IMR-90 (cell line): ENCODE measurements around the gene STRA8. TPM values are rescaled to one million over a fixed set of nuclear protein-coding genes. Genes with fewer than 3 reads are reported as not detected.

Experiments used
- ATAC-seq: fragments of 200-7000 bp; cut with Tn5 transposase; 2 replicates; pipeline ENCODE4 v1.9.1; 2020; ENCODE audit warnings: low read depth, mild to moderate bottlenecking, moderate library complexity
- BruUV-seq: library from RNA; stranded (reverse); fragments of 400-500 nt; replicated peaks from 2 replicates; lab custom pipeline; 2021; lab: Mats Ljungman, UMichigan
- CTCF ChIA-PET: fragments of 300-600 bp; formaldehyde crosslinking; extraction: SDS; loops from one replicate; lab custom pipeline; 2021; ENCODE audit warnings: antibody characterized with exemption; lab: Yijun Ruan, JAX
- POLR2A ChIA-PET: fragments of 300-600 bp; sonication (Branson Sonifier 250); formaldehyde crosslinking; loops from one replicate; lab custom pipeline; 2022; ENCODE audit warnings: antibody characterized with exemption; ENCODE audit not compliant: unreplicated experiment; lab: Charles Lee
- DNase-seq: peaks from one replicate; pipeline ENCODE4 v3.0.0; 2013
- H2AFZ ChIP-seq: replicated peaks from 2 replicates; pipeline ENCODE3; 2013; ENCODE audit warnings: low read length, mild to moderate bottlenecking; ENCODE audit not compliant: poor library complexity
- H2AK5ac ChIP-seq: 2 replicates; pipeline ENCODE4 v1.6.1; 2013; ENCODE audit warnings: low read depth, low read length, inconsistent platforms
- H2AK9ac ChIP-seq: replicated peaks from 2 replicates; pipeline ENCODE3; 2013; ENCODE audit warnings: mild to moderate bottlenecking, low read depth, low read length, moderate library complexity; ENCODE audit not compliant: poor library complexity
- H2BK120ac ChIP-seq: 2 replicates; pipeline ENCODE4 v1.6.1; 2013; ENCODE audit warnings: low read depth, low read length, inconsistent platforms
- H2BK15ac ChIP-seq: 3 replicates; pipeline ENCODE4 v1.6.1; 2013; ENCODE audit warnings: low read depth, low read length, inconsistent platforms
- H2BK20ac ChIP-seq: 2 replicates; pipeline ENCODE4 v1.6.1; 2013; ENCODE audit warnings: low read depth, mild to moderate bottlenecking, inconsistent platforms, low read length, moderate library complexity
- H2BK5ac ChIP-seq: 2 replicates; pipeline ENCODE4 v1.6.1; 2013; ENCODE audit warnings: mild to moderate bottlenecking, low read depth, low read length, inconsistent platforms; ENCODE audit not compliant: poor library complexity, severe bottlenecking
- H3K14ac ChIP-seq: replicated peaks from 2 replicates; pipeline ENCODE4 v1.6.1; 2013; ENCODE audit warnings: low read depth, low read length, inconsistent platforms
- H3K18ac ChIP-seq: 2 replicates; pipeline ENCODE4 v1.6.1; 2013; ENCODE audit warnings: low read depth, low read length, control low read depth
- H3K23ac ChIP-seq: 2 replicates; pipeline ENCODE4 v1.6.1; 2013; ENCODE audit warnings: low read depth, low read length, inconsistent platforms
- H3K27ac ChIP-seq: 2 replicates; pipeline ENCODE4 v1.5.1; 2013; ENCODE audit warnings: mild to moderate bottlenecking, control low read depth, low read length; ENCODE audit not compliant: insufficient read depth
- H3K27me3 ChIP-seq: 2 replicates; pipeline ENCODE4 v1.6.1; 2013; ENCODE audit warnings: low read length; ENCODE audit not compliant: control insufficient read depth, insufficient read depth
- H3K36me3 ChIP-seq: 2 replicates; pipeline ENCODE4 v1.6.1; 2013; ENCODE audit warnings: low read length, mixed read lengths; ENCODE audit not compliant: control insufficient read depth, insufficient read depth
- H3K4ac ChIP-seq: 2 replicates; pipeline ENCODE4 v1.6.1; 2013; ENCODE audit warnings: low read depth, low read length, inconsistent platforms
- H3K4me1 ChIP-seq: 2 replicates; pipeline ENCODE4 v1.6.1; 2013; ENCODE audit warnings: low read length, mixed read lengths; ENCODE audit not compliant: control insufficient read depth, insufficient read depth
- H3K4me2 ChIP-seq: 2 replicates; pipeline ENCODE4 v1.6.1; 2013; ENCODE audit warnings: low read depth, mild to moderate bottlenecking, control low read depth, low read length, moderate library complexity
- H3K4me3 ChIP-seq: 2 replicates; pipeline ENCODE4 v1.5.1; 2013; ENCODE audit warnings: low read depth, mild to moderate bottlenecking, control low read depth, low read length, moderate library complexity; ENCODE audit not compliant: insufficient read depth
- H3K56ac ChIP-seq: 2 replicates; pipeline ENCODE4 v1.6.1; 2013; ENCODE audit warnings: low read length, inconsistent platforms; ENCODE audit not compliant: insufficient read depth; ENCODE audit errors: extremely low read depth
- H3K79me1 ChIP-seq, 2 experiments: 2 replicates each; pipeline ENCODE4 v1.6.1; 2013; ENCODE audit warnings: low read length in 2 of 2, inconsistent platforms in 1 of 2, low read depth in 1 of 2
- H3K9ac ChIP-seq: 2 replicates; pipeline ENCODE4 v1.6.1; 2013; ENCODE audit warnings: low read depth, low read length, control low read depth
- H3K9me1 ChIP-seq: 2 replicates; pipeline ENCODE4 v1.6.1; 2013; ENCODE audit warnings: low read length, inconsistent platforms; ENCODE audit not compliant: insufficient read depth
- H3K9me3 ChIP-seq: 2 replicates; pipeline ENCODE4 v1.6.1; 2013; ENCODE audit warnings: low read length; ENCODE audit not compliant: control insufficient read depth, insufficient read depth
- H4K20me1 ChIP-seq: 2 replicates; pipeline ENCODE4 v1.6.1; 2013; ENCODE audit warnings: low read length, inconsistent platforms; ENCODE audit not compliant: insufficient read depth
- H4K5ac ChIP-seq: 2 replicates; pipeline ENCODE4 v1.6.1; 2013; ENCODE audit warnings: mild to moderate bottlenecking, low read depth, low read length, control low read depth
- H4K8ac ChIP-seq, 2 experiments: 2 replicates each; pipeline ENCODE4 v1.6.1; 2013; ENCODE audit warnings: low read depth in 2 of 2, low read length in 2 of 2, control low read depth in 1 of 2, inconsistent platforms in 1 of 2
- H4K91ac ChIP-seq: 2 replicates; pipeline ENCODE4 v1.6.1; 2013; ENCODE audit warnings: low read depth, low read length, inconsistent platforms; ENCODE audit not compliant: insufficient read depth
- BHLHE40 ChIP-seq: fragments of 150-350 bp; IDR thresholded peaks from 2 replicates; pipeline ENCODE4 v1.6.1; 2016; ENCODE audit warnings: mild to moderate bottlenecking, low read depth, low read length
- CHD1 ChIP-seq: IDR thresholded peaks from 2 replicates; pipeline ENCODE4 v1.6.1; 2012; ENCODE audit warnings: low read depth, low read length, improper control_type of control experiment
- CTCF ChIP-seq: conservative IDR thresholded peaks from 2 replicates; pipeline ENCODE4 v1.5.1; 2012; ENCODE audit warnings: mild to moderate bottlenecking, low read depth, low read length, improper control_type of control experiment
- ELK1 ChIP-seq: fragments of 150-350 bp; IDR thresholded peaks from 2 replicates; pipeline ENCODE4 v1.6.1; 2016; ENCODE audit warnings: low read depth, mild to moderate bottlenecking, low read length, moderate library complexity, borderline replicate concordance
- FOS ChIP-seq: fragments of 150-350 bp; IDR thresholded peaks from 2 replicates; pipeline ENCODE4 v1.6.1; 2016; ENCODE audit warnings: low read depth, low read length
- MAZ ChIP-seq: IDR thresholded peaks from 2 replicates; pipeline ENCODE4 v1.6.1; 2012; ENCODE audit warnings: low read depth, mild to moderate bottlenecking, low read length, improper control_type of control experiment, moderate library complexity, borderline replicate concordance
- MXI1 ChIP-seq: IDR thresholded peaks from 2 replicates; pipeline ENCODE4 v1.6.1; 2012; ENCODE audit warnings: low read depth, mild to moderate bottlenecking, low read length, moderate library complexity, borderline replicate concordance
- NFE2L2 ChIP-seq: fragments of 150-350 bp; IDR thresholded peaks from 2 replicates; pipeline ENCODE4 v1.6.1; 2016; ENCODE audit warnings: low read depth, mild to moderate bottlenecking, low read length
- POLR2A ChIP-seq: IDR thresholded peaks from 2 replicates; pipeline ENCODE4 v1.6.1; 2012; ENCODE audit warnings: mild to moderate bottlenecking, low read depth, low read length
- RAD21 ChIP-seq: IDR thresholded peaks from 2 replicates; pipeline ENCODE4 v1.6.1; 2012; ENCODE audit warnings: low read length, improper control_type of control experiment
- RCOR1 ChIP-seq: IDR thresholded peaks from 2 replicates; pipeline ENCODE4 v1.6.1; 2012; ENCODE audit warnings: mild to moderate bottlenecking, low read length, improper control_type of control experiment; ENCODE audit not compliant: insufficient replicate concordance
- RFX5 ChIP-seq: IDR thresholded peaks from 2 replicates; pipeline ENCODE4 v1.8.0; 2012; ENCODE audit warnings: low read depth, mild to moderate bottlenecking, low read length, moderate library complexity
- SMC3 ChIP-seq: fragments of 150-350 bp; IDR thresholded peaks from 2 replicates; pipeline ENCODE4 v1.6.1; 2016; ENCODE audit warnings: low read depth, mild to moderate bottlenecking, antibody characterized with exemption, low read length, moderate library complexity
- USF2 ChIP-seq: fragments of 150-350 bp; IDR thresholded peaks from 2 replicates; pipeline ENCODE4 v1.6.1; 2017; ENCODE audit warnings: mild to moderate bottlenecking, antibody characterized with exemption, low read length, low read depth
- dilution Hi-C: fragments of 300-500 bp; cut with HindIII; formaldehyde crosslinking; loops from one replicate; pipeline ENCODE4 v1.14.3; 2018; ENCODE audit warnings: low sequenced_read_pairs; ENCODE audit not compliant: unreplicated experiment
- in situ Hi-C: fragments of 300-500 bp; cut with MboI; formaldehyde crosslinking; loops from 3 replicates; pipeline ENCODE4 v1.14.3; 2019; ENCODE audit warnings: low sequenced_read_pairs, inconsistent platforms, mixed read lengths
- intact Hi-C: fragments of 100-400 bp; cut with micrococcal nuclease; formaldehyde crosslinking; loops from 2 replicates; pipeline ENCODE4 v1.10.0; 2022
- polyA plus RNA-seq, 3 experiments: library from polyadenylated mRNA; depleted of rRNA; stranded (reverse); fragments of >200 nt; gene quantifications; 2 replicates each; pipeline ENCODE4 v1.2.3, GENCODE V29; 2012; ENCODE audit warnings: low replicate concordance in 1 of 3
- total RNA-seq: library from RNA; depleted of rRNA; stranded (reverse); fragments of >200 nt; gene quantifications from 2 replicates; pipeline ENCODE4 v1.2.3, GENCODE V29; 2012

The STRA8 gene
- total and polyA plus RNA-seq, 2 of the 4 experiments (the other 2 are of a cell fraction), result not detected

- no peak overlapping the region for H3K4me3 ChIP-seq
- dilution Hi-C loops, result no loop called here
- no peak overlapping the region for H3K4ac ChIP-seq
- H3K23ac ChIP-seq, result no peak overlapping the region
- no peak overlapping the region for H2AK5ac ChIP-seq
- ChIA-PET CTCF (no interaction called here), POLR2A (no interaction called here)
- H3K4me2 ChIP-seq, result no peak overlapping the region
- H2AFZ ChIP-seq, result no peak overlapping the region
- in situ Hi-C loops, result no loop called here
- no peak for ATAC-seq
- no peak overlapping the region for H4K5ac ChIP-seq
- H2BK120ac ChIP-seq, result no peak overlapping the region
- no peak overlapping the region for H3K18ac ChIP-seq
- H3K79me1 ChIP-seq, result no peaks in the 10 kb centered on the region
- no peak overlapping the region for H2BK5ac ChIP-seq
- no peak overlapping the region for H4K91ac ChIP-seq
- H2BK15ac ChIP-seq, result no peak overlapping the region
- H3K27ac ChIP-seq, result no peak overlapping the region
- H3K56ac ChIP-seq, result no peak overlapping the region
- H3K36me3 ChIP-seq, result no peaks in the 10 kb centered on the region
- H3K9me1 ChIP-seq, result no peaks in the 10 kb centered on the region
- BruUV-seq, result no TSS peak
- H3K27me3 ChIP-seq, result peaks cover 1% of the 10 kb centered on the region
- intact Hi-C loops, result no loop called here
- H3K9me3 ChIP-seq, result no peaks in the 10 kb centered on the region
- DNase-seq, result no peak
- H2AK9ac ChIP-seq, result no peak overlapping the region
- no peak for TF ChIP-seq POLR2A
- TF ChIP-seq RAD21, result no peak
- no peak for TF ChIP-seq USF2
- TF ChIP-seq RFX5, result no peak
- no peak for TF ChIP-seq MXI1
- no peak for TF ChIP-seq BHLHE40
- TF ChIP-seq FOS, result no peak
- no peak for TF ChIP-seq ELK1
- TF ChIP-seq CHD1, result no peak
- no peak for TF ChIP-seq SMC3
- TF ChIP-seq MAZ, result no peak
- TF ChIP-seq NFE2L2, result no peak
- no peak for TF ChIP-seq CTCF
- no peak for TF ChIP-seq RCOR1
- H3K14ac ChIP-seq, result no peak overlapping the region
- no peak overlapping the region for H4K8ac ChIP-seq
- H3K4me1 ChIP-seq, result no peaks in the 10 kb centered on the region
- no peaks in the 10 kb centered on the region for H4K20me1 ChIP-seq
- H3K9ac ChIP-seq, result no peak overlapping the region
- H2BK20ac ChIP-seq, result no peak overlapping the region
Measured at GRCh38 chr7:135231686-135232085, 2.0 kb upstream of the STRA8 start.
